Measurements from ENCODE around the gene CRYBA4. TPM values are rescaled to one million over a fixed set of nuclear protein-coding genes. Genes with fewer than 3 reads are reported as not detected.

CRYBA4 gene
- total RNA-seq, 3 donors from 2014 or later = not detected

DNA sequence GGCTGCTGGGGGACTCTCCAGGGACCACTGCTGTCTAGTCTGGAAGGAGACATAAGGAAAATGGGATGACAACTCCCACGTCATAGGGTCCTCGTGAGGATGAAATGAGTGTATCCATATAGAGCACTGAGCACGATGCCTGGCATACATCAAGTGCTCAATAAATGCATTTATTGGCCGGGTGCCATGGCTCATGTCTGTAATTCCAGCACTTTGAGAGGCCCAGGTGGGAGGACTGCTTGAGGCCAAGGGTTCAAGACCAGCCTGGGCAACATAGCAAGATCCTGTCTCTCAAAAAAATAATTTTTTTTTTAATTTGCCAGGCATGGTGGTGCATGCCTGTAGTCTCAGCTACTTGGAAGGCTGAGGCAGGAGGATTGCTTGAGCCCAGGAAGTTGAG lies 19.6 kb upstream of the CRYBA4 start:
- Histone ChIP-seq H3K9me3 (no peaks in the 10 kb centered on the region), H3K27me3 (no peaks in the 10 kb centered on the region), H3K4me3 (no peak overlapping the region), H3K27ac (no peak overlapping the region), H3K4me1 (no peaks in the 10 kb centered on the region), H3K36me3 (no peaks in the 10 kb centered on the region)
- TF ChIP-seq CTCF (IDR thresholded peaks at IDR 0.05) (no peak), POLR2AphosphoS5 (IDR thresholded peaks at IDR 0.05) (no peak), POLR2A (IDR thresholded peaks at IDR 0.05) (no peak)
- intact Hi-C loops (cut with DNase I; ENCODE audit: low total_unique reads) = no loop called here
- no peak for DNase-seq (ENCODE audit: low spot score in 2 of 2)

- no peaks in the 10 kb centered on the region for H3K36me3 ChIP-seq
- no peaks in the 10 kb centered on the region for H3K27me3 ChIP-seq
- intact Hi-C loops (cut with DNase I; ENCODE audit: low total_unique reads) = no loop called here
- no peaks in the 10 kb centered on the region for H3K9me3 ChIP-seq
- TF ChIP-seq CTCF (IDR thresholded peaks at IDR 0.05) (no peak), POLR2AphosphoS5 (IDR thresholded peaks at IDR 0.05) (no peak), POLR2A (IDR thresholded peaks at IDR 0.05) (no peak)
- H3K4me1 ChIP-seq = no peaks in the 10 kb centered on the region
- no peak for DNase-seq (ENCODE audit: low spot score in 2 of 2)
- no peak overlapping the region for H3K4me3 ChIP-seq
- no peak overlapping the region for H3K27ac ChIP-seq
These were observed 17.4 kb upstream of the CRYBA4 start for GRCh38 chr22:26604368-26604767.

- no peak overlapping the region for H3K27ac ChIP-seq
- no peaks in the 10 kb centered on the region for H3K27me3 ChIP-seq
- intact Hi-C loops (cut with DNase I; ENCODE audit: low total_unique reads) = no loop called here
- DNase-seq (ENCODE audit: low spot score in 2 of 2) = no peak
- no peaks in the 10 kb centered on the region for H3K36me3 ChIP-seq
- TF ChIP-seq CTCF (IDR thresholded peaks at IDR 0.05) (no peak), POLR2AphosphoS5 (IDR thresholded peaks at IDR 0.05) (no peak), POLR2A (IDR thresholded peaks at IDR 0.05) (no peak)
- no peak overlapping the region for H3K4me3 ChIP-seq
- no peaks in the 10 kb centered on the region for H3K9me3 ChIP-seq
- H3K4me1 ChIP-seq = no peaks in the 10 kb centered on the region
These were observed 15.2 kb upstream of the CRYBA4 start for GRCh38 chr22:26606611-26607010.

- H3K27me3 ChIP-seq = peaks cover 0 to 6% of the 10 kb centered on the region in 2 donors
- no peaks in the 10 kb centered on the region for H3K36me3 ChIP-seq
- no peak overlapping the region for H3K27ac ChIP-seq
- DNase-seq (ENCODE audit: low spot score in 2 of 2) = no peak
- TF ChIP-seq POLR2AphosphoS5 (IDR thresholded peaks at IDR 0.05) = no peak
- no peak for TF ChIP-seq CTCF (IDR thresholded peaks at IDR 0.05)
- no peak for TF ChIP-seq POLR2A (IDR thresholded peaks at IDR 0.05)
- no peaks in the 10 kb centered on the region for H3K9me3 ChIP-seq
- H3K4me3 ChIP-seq = no peak overlapping the region
- intact Hi-C loops (cut with DNase I; ENCODE audit: low total_unique reads) = no loop called here
- no peaks in the 10 kb centered on the region for H3K4me1 ChIP-seq
These were observed 13.6 kb upstream of the CRYBA4 start for GRCh38 chr22:26608129-26608528.

- Histone ChIP-seq H3K4me1 (no peaks in the 10 kb centered on the region), H3K4me3 (no peak overlapping the region), H3K36me3 (no peaks in the 10 kb centered on the region), H3K27ac (no peak overlapping the region), H3K27me3 (peaks cover 0 to 6% of the 10 kb centered on the region in 2 donors), H3K9me3 (no peaks in the 10 kb centered on the region)
- TF ChIP-seq POLR2AphosphoS5 (IDR thresholded peaks at IDR 0.05) (no peak), POLR2A (IDR thresholded peaks at IDR 0.05) (no peak), CTCF (IDR thresholded peaks at IDR 0.05) (no peak)
- no peak for DNase-seq (ENCODE audit: low spot score in 2 of 2)
- intact Hi-C loops (cut with DNase I; ENCODE audit: low total_unique reads) = no loop called here
These were observed 12.5 kb upstream of the CRYBA4 start for GRCh38 chr22:26609287-26609686.
